ENCODE measurements around the gene LRRC41. TPM values are rescaled to one million over a fixed set of nuclear protein-coding genes. Genes with fewer than 3 reads are reported as not detected.
"Not testable (repeated sequence)": the region's sequence is repeated elsewhere in the genome, so short reads cannot be mapped to it uniquely, and the experiment has no call there.

Gene LRRC41
- total and polyA plus RNA-seq, 8 donors, result 21.6 to 110 (median 42.7) TPM

- peaks cover 6 to 25% (median 17%) of the 10 kb centered on the region in 4 donors for H3K4me1 ChIP-seq
- no peaks in the 10 kb centered on the region for H3K9me3 ChIP-seq
- TF ChIP-seq POLR2A (IDR thresholded peaks at IDR 0.05), result no peak
- TF ChIP-seq POLR2AphosphoS5 (IDR thresholded peaks at IDR 0.05), result peak in 1 of 3 donors; percentile 34
- peak in 1 of 2 donors; percentile 86 for DNase-seq
- no peaks in the 10 kb centered on the region for H3K27me3 ChIP-seq
- H3K4me3 ChIP-seq, result peak overlapping the region; percentile 49 to 85 (median 62)
- intact Hi-C loops (cut with DNase I; ENCODE audit: low total_unique reads), result no loop called here
- peak overlapping the region; percentile 33 to 85 (median 82) for H3K27ac ChIP-seq
- no peaks in the 10 kb centered on the region for H3K36me3 ChIP-seq
- WGBS, 5 donors, result 1 to 4% (median 1%) methylated on average over 33 to 35 of the region's 35 CpGs
Measured at GRCh38 chr1:46246548-46247435, 56.6 kb downstream of the LRRC41 start.

GRCh38 chr1:46246136-46246535, 57.3 kb downstream of the LRRC41 start:
- DNase-seq; H3K27me3 ChIP-seq; H3K4me3 ChIP-seq; H3K9me3 ChIP-seq; H3K36me3 ChIP-seq; intact Hi-C loops (cut with DNase I; ENCODE audit: low total_unique reads): not testable (repeated sequence)
- Histone ChIP-seq H3K4me1 (peaks cover 6 to 25% (median 17%) of the 10 kb centered on the region in 4 donors), H3K27ac (peak overlapping the region in 2 of 5 donors; percentile 60 to 85)
- WGBS, 5 donors, result 89 to 96% (median 91%) methylated on average over 15 to 17 of the region's 17 CpGs

GRCh38 chr1:46244656-46245371, 58.6 kb downstream of the LRRC41 start:
- Histone ChIP-seq H3K4me3 (no peak overlapping the region), H3K36me3 (no peaks in the 10 kb centered on the region), H3K4me1 (peaks cover 6 to 25% (median 17%) of the 10 kb centered on the region in 4 donors), H3K27ac (no peak overlapping the region), H3K27me3 (no peaks in the 10 kb centered on the region), H3K9me3 (no peaks in the 10 kb centered on the region)
- intact Hi-C loops (cut with DNase I; ENCODE audit: low total_unique reads), result no loop called here
- TF ChIP-seq EP300 (IDR thresholded peaks at IDR 0.05) (no peak), CTCF (IDR thresholded peaks at IDR 0.05) (peak in 1 of 7 experiments; percentile 23)
- 54 to 65% (median 59%) methylated on average over 3 of the region's 3 CpGs for WGBS, 5 donors
- peak in 1 of 2 donors; percentile 33 for DNase-seq

- H3K4me3 ChIP-seq; intact Hi-C loops (cut with DNase I; ENCODE audit: low total_unique reads); H3K9me3 ChIP-seq; H3K27me3 ChIP-seq; H3K36me3 ChIP-seq; H3K27ac ChIP-seq; DNase-seq: not testable (repeated sequence)
- peaks cover 6 to 22% (median 17%) of the 10 kb centered on the region in 4 donors for H3K4me1 ChIP-seq
- 84 to 93% (median 90%) methylated on average over 3 of the region's 3 CpGs for WGBS, 5 donors
Measured at GRCh38 chr1:46243831-46244230, 59.6 kb downstream of the LRRC41 start.

GRCh38 chr1:46242918-46243317, 60.5 kb downstream of the LRRC41 start:
- Histone ChIP-seq H3K36me3 (no peaks in the 10 kb centered on the region), H3K27ac (no peak overlapping the region), H3K4me3 (no peak overlapping the region), H3K9me3 (no peaks in the 10 kb centered on the region), H3K4me1 (peaks cover 3 to 13% (median 12%) of the 10 kb centered on the region in 4 donors), H3K27me3 (no peaks in the 10 kb centered on the region)
- intact Hi-C loops (cut with DNase I; ENCODE audit: low total_unique reads), result no loop called here
- TF ChIP-seq POLR2AphosphoS5 (IDR thresholded peaks at IDR 0.05) (no peak), EP300 (IDR thresholded peaks at IDR 0.05) (no peak), CTCF (IDR thresholded peaks at IDR 0.05) (no peak), POLR2A (IDR thresholded peaks at IDR 0.05) (no peak)
- DNase-seq, result no peak
- WGBS, 5 donors, result 53 to 74% (median 67%) methylated on average over 1 of the region's 1 CpG

GRCh38 chr1:46241733-46242132, 61.7 kb downstream of the LRRC41 start:
- H3K27me3 ChIP-seq; H3K9me3 ChIP-seq; DNase-seq; H3K36me3 ChIP-seq; H3K4me1 ChIP-seq; H3K27ac ChIP-seq; H3K4me3 ChIP-seq; intact Hi-C loops (cut with DNase I; ENCODE audit: low total_unique reads): not testable (repeated sequence)
- WGBS, 5 donors, result 73 to 87% (median 86%) methylated on average over 3 to 11 of the region's 38 CpGs; no CpG with 5 or more reads in 2 of the 5 donors

- H3K4me3 ChIP-seq; H3K27ac ChIP-seq; DNase-seq; H3K27me3 ChIP-seq; H3K36me3 ChIP-seq; H3K4me1 ChIP-seq; intact Hi-C loops (cut with DNase I; ENCODE audit: low total_unique reads): not testable (repeated sequence)
- WGBS, 5 donors, result 67 to 78% (median 74%) methylated on average over 1 of the region's 1 CpG
- peaks cover 0 to 13% (median 8%) of the 10 kb centered on the region in 4 donors for H3K9me3 ChIP-seq
Measured at GRCh38 chr1:46238865-46239264, 64.6 kb downstream of the LRRC41 start.
